SJSA1 (cell line): ENCODE results near the gene XAB2. TPM values are rescaled to one million over a fixed set of nuclear protein-coding genes. Genes with fewer than 3 reads are reported as not detected.
A peak's percentile ranks its signal among the peaks of the same experiment; 100 is the strongest.

ENCODE experiments used
- DNase-seq, 2 experiments: peaks; one replicate each; pipeline ENCODE4 v3.0.0-alpha.2; 2015 to 2020; ENCODE audit warnings: low spot score in 2 of 2, low read depth in 1 of 2
- H3K27ac ChIP-seq: fragments of 250-450 bp; sonication (Bioruptor Pico); 2 replicates; pipeline ENCODE4 v1.5.1; 2020; ENCODE audit warnings: mild to moderate bottlenecking, moderate library complexity
- H3K27me3 ChIP-seq: fragments of 250-450 bp; sonication (Bioruptor Pico); replicated peaks from 2 replicates; pipeline ENCODE4 v1.5.1; 2020; ENCODE audit warnings: mild to moderate bottlenecking, moderate library complexity
- H3K36me3 ChIP-seq: fragments of 250-450 bp; sonication (Bioruptor Pico); 2 replicates; pipeline ENCODE4 v1.5.1; 2020; ENCODE audit warnings: mild to moderate bottlenecking
- H3K4me1 ChIP-seq: fragments of 250-450 bp; sonication (Bioruptor Pico); replicated peaks from 2 replicates; pipeline ENCODE4 v1.6.1; 2021; ENCODE audit warnings: mild to moderate bottlenecking
- H3K4me3 ChIP-seq: fragments of 250-450 bp; sonication (Bioruptor Pico); 2 replicates; pipeline ENCODE4 v1.5.1; 2020; ENCODE audit warnings: mild to moderate bottlenecking
- H3K9me3 ChIP-seq: fragments of 250-450 bp; sonication (Bioruptor Pico); replicated peaks from 2 replicates; pipeline ENCODE4 v1.5.1; 2020; ENCODE audit warnings: mild to moderate bottlenecking
- total RNA-seq: library from RNA; depleted of rRNA; stranded (reverse); fragments of >200 nt; shearing (Covaris generic); gene quantifications from 2 replicates; pipeline ENCODE4 v1.2.3, GENCODE V29; 2014

XAB2 gene
- total RNA-seq, 1 experiment from 2014 or later: 35.0 TPM

- no peak overlapping the region for H3K27ac ChIP-seq
- DNase-seq: no peak
- no peaks in the 10 kb centered on the region for H3K27me3 ChIP-seq
- no peaks in the 10 kb centered on the region for H3K9me3 ChIP-seq
- no peak overlapping the region for H3K4me3 ChIP-seq
- H3K4me1 ChIP-seq: no peaks in the 10 kb centered on the region
- H3K36me3 ChIP-seq: peaks cover 45% of the 10 kb centered on the region
Measured at GRCh38 chr19:7619671-7620441, 9.5 kb downstream of the XAB2 start.

DNA sequence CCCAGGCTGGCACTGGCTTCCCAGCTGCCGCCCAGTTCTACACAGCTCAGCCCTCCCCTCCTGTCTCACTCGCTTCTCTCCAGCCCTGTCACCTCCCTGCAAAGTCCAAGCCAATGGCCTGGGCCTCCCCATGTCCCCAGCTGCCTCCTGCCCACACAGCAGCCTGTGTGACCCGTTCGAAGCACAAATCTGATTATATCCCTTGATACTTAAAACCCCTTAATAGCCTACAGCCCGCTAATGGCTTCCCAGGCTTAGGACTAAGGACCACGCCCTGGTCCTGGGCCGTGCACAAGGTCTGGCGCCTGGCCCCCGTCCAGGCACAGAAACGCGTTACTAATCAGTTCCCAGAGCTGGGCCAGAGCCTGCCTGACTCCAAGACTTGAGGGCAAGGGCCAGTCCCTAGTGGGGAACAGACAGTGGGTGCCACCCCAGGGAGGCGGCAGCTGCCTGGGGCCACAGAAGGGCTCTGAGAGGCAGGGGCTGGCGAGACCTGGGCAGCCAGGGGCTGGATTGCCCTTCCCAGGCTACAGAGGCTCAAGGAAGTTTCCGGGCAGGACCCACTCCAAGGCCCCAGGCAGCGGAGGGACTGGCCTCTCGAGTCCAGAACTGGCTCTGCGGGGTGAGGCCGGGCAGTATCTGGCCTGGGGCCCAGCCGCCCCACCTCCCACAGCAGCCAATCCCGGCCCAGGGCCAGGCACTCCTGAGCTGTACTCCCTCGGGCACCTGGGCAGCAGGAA lies 10.4 kb downstream of the XAB2 start:
- no peak for DNase-seq
- H3K4me3 ChIP-seq: no peak overlapping the region
- H3K4me1 ChIP-seq: no peaks in the 10 kb centered on the region
- no peaks in the 10 kb centered on the region for H3K9me3 ChIP-seq
- H3K27me3 ChIP-seq: no peaks in the 10 kb centered on the region
- no peak overlapping the region for H3K27ac ChIP-seq
- H3K36me3 ChIP-seq: peaks cover 38% of the 10 kb centered on the region

DNA sequence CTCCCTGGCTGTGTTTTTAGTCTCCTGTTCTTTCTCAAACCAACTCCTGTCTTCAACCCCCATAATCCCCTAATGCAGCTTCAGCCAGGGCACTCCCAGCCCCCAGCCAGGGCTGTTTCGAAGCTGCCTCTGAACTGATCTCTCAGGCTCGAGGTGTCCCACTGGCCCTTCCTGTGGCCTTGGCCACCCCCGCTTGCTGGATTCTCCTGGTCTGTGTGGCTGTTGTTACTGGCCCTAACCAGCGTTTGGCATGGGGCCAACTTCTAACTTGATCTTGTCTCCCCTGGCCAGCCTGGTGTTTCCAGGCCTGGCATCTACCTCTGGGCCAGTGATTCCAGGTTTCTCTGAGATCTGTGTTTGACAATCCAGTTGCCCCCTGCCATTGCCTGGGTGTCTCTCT lies 11.0 kb downstream of the XAB2 start:
- H3K27ac ChIP-seq: no peak overlapping the region
- H3K27me3 ChIP-seq: no peaks in the 10 kb centered on the region
- H3K9me3 ChIP-seq: no peaks in the 10 kb centered on the region
- peaks cover 35% of the 10 kb centered on the region for H3K36me3 ChIP-seq
- H3K4me3 ChIP-seq: no peak overlapping the region
- DNase-seq: no peak
- H3K4me1 ChIP-seq: no peaks in the 10 kb centered on the region

GRCh38 chr19:7617735-7618134 lies 11.6 kb downstream of the XAB2 start:
- no peak for DNase-seq
- Histone ChIP-seq H3K27me3 (no peaks in the 10 kb centered on the region), H3K9me3 (no peaks in the 10 kb centered on the region), H3K4me3 (no peak overlapping the region), H3K4me1 (no peaks in the 10 kb centered on the region), H3K27ac (no peak overlapping the region), H3K36me3 (peaks cover 29% of the 10 kb centered on the region)

GRCh38 chr19:7617172-7617571 lies 12.2 kb downstream of the XAB2 start:
- Histone ChIP-seq H3K4me1 (no peaks in the 10 kb centered on the region), H3K27me3 (no peaks in the 10 kb centered on the region), H3K9me3 (no peaks in the 10 kb centered on the region), H3K36me3 (peaks cover 24% of the 10 kb centered on the region), H3K27ac (no peak overlapping the region), H3K4me3 (no peak overlapping the region)
- DNase-seq: no peak

DNA sequence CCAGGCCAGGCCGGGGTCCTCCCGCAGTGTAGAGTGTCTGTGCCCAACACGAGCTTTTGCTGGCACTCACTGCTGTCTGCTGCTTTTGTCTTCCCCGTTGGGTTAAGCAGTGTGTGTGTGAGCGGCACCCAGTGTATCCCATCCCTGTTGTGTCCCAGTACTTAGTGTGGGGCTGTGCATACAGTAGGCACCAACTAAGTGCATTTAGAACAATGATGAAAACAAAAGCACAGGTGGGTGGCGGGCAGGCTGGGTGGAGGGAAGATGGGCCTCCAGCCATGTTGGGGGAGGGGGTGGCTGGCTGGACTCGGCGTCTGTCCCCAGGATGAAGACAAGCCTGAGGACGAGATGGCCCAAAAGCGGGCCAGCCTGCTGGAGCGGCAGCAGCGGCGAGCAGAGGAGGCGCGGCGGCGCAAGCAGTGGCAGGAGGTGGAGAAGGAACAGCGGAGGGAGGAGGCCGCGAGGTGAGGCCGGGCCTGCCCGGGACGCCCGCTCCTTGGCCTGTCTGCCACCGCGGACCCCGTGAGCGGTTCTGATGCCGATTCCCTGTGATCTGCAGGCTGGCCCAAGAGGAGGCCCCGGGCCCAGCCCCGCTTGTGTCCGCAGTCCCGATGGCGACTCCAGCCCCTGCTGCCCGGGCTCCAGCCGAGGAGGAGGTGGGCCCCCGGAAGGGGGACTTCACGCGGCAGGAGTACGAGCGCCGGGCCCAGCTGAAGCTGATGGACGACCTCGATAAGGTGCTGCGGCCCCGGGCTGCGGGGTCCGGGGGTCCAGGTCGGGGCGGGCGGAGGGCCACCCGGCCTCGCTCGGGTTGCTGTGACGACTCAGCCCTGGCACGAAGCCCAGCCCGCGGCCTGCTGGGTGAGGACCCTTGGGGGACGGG lies 14.2 kb downstream of the XAB2 start:
- no peaks in the 10 kb centered on the region for H3K27me3 ChIP-seq
- no peaks in the 10 kb centered on the region for H3K9me3 ChIP-seq
- H3K4me1 ChIP-seq: no peaks in the 10 kb centered on the region
- H3K36me3 ChIP-seq: peaks cover 5% of the 10 kb centered on the region
- no peak for DNase-seq
- no peak overlapping the region for H3K4me3 ChIP-seq
- H3K27ac ChIP-seq: no peak overlapping the region

DNA sequence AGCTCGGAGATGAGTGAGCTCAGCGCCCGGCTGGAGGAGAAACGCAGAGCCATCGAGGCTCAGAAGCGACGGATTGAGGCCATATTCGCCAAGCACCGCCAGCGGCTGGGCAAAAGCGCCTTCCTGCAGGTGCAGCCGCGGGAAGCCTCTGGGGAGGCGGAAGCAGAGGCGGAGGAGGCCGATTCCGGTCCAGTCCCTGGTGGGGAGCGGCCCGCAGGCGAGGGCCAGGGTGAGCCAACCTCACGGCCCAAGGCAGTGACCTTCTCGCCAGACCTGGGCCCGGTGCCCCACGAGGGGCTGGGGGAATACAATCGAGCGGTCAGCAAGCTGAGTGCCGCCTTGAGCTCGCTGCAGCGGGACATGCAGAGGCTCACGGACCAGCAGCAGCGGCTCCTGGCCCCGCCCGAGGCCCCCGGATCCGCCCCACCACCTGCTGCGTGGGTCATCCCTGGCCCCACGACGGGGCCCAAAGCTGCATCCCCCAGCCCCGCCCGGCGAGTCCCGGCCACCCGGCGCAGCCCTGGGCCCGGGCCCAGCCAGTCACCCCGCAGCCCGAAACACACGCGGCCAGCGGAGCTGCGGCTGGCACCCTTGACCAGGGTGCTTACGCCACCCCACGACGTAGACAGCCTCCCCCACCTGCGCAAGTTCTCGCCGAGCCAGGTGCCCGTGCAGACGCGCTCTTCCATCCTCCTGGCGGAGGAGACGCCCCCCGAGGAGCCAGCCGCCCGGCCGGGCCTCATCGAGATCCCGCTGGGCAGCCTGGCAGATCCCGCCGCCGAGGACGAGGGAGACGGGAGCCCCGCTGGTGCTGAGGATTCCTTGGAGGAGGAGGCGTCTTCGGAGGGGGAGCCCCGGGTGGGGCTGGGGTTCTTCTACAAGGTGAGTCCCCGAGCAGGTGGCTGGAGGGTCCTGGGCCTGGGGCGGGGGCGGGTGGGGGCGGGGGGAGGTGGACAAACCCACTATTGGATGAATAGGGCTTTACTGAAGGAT lies 16.8 kb downstream of the XAB2 start:
- H3K9me3 ChIP-seq: no peaks in the 10 kb centered on the region
- no peak overlapping the region for H3K4me3 ChIP-seq
- no peaks in the 10 kb centered on the region for H3K36me3 ChIP-seq
- H3K27ac ChIP-seq: no peak overlapping the region
- no peak for DNase-seq
- no peaks in the 10 kb centered on the region for H3K27me3 ChIP-seq
- no peaks in the 10 kb centered on the region for H3K4me1 ChIP-seq

- Histone ChIP-seq H3K4me3 (no peak overlapping the region), H3K27me3 (no peaks in the 10 kb centered on the region), H3K36me3 (no peaks in the 10 kb centered on the region), H3K9me3 (no peaks in the 10 kb centered on the region), H3K27ac (no peak overlapping the region), H3K4me1 (no peaks in the 10 kb centered on the region)
- peak in 1 of 2 experiments; percentile 31 for DNase-seq
Measured at GRCh38 chr19:7611541-7612279, 17.6 kb downstream of the XAB2 start.

DNA sequence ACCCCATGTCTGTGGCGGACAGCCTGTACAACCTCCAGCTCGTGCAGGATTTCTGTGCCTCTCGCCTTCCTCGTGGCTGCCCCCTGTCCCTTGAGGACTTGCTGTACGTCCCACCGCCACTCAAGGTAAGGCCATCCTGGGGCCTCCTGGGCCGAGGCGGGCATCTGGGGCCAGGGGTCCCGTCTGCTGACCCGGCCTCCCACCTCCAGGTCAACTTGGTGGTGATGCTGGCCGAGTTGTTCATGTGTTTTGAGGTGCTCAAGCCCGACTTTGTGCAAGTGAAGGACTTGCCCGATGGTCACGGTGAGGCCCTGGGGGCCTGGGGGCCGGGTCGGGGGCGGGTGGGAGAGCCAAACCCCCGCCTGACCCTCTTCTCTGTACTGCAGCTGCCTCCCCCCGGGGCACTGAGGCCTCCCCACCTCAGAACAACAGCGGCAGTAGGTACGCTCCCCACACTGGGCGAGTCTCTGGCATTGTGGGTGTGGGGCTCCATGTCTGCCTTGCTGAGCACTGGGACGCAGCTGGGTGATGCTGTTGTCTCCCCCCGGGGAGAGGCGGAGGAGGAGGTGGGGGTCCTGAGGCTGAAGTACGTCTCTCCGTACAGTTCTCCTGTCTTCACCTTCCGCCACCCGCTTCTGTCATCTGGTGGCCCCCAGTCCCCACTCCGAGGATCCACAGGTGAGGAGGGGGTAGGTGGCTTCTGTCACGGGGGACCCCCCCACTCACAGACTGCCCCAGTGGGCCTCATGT lies 18.7 kb downstream of the XAB2 start:
- H3K4me1 ChIP-seq: no peaks in the 10 kb centered on the region
- H3K27ac ChIP-seq: no peak overlapping the region
- H3K4me3 ChIP-seq: no peak overlapping the region
- no peaks in the 10 kb centered on the region for H3K9me3 ChIP-seq
- H3K27me3 ChIP-seq: no peaks in the 10 kb centered on the region
- peak in 1 of 2 experiments; percentile 29 for DNase-seq
- H3K36me3 ChIP-seq: no peaks in the 10 kb centered on the region

- Histone ChIP-seq H3K27ac (no peak overlapping the region), H3K36me3 (no peaks in the 10 kb centered on the region), H3K9me3 (no peaks in the 10 kb centered on the region), H3K4me3 (no peak overlapping the region), H3K27me3 (no peaks in the 10 kb centered on the region), H3K4me1 (no peaks in the 10 kb centered on the region)
- DNase-seq: no peak
Measured at GRCh38 chr19:7607874-7608560, 21.3 kb downstream of the XAB2 start.

GRCh38 chr19:7607212-7607873 lies 22.0 kb downstream of the XAB2 start:
- Histone ChIP-seq H3K27ac (no peak overlapping the region), H3K4me3 (no peak overlapping the region)
- no peak for DNase-seq

More at GRCh38 chr19:7607212-7607873, 22.0 kb downstream of the XAB2 start:
- Histone ChIP-seq H3K9me3 (no peaks in the 10 kb centered on the region), H3K27me3 (no peaks in the 10 kb centered on the region), H3K36me3 (no peaks in the 10 kb centered on the region), H3K4me1 (no peaks in the 10 kb centered on the region)
